GM12891 (cell line): ENCODE results near the gene IFI27L2.

Source experiments
- DNase-seq: peaks from one replicate; pipeline ENCODE4 v3.0.0; 2011; ENCODE audit warnings: low spot score; ENCODE audit not compliant: insufficient read length
- FAIRE-seq: peaks from 2 replicates; lab custom pipeline; 2011; peaks lifted over from hg19 to GRCh38; lab: Jason Lieb, UNC
- PAX5 ChIP-seq: IDR thresholded peaks from 2 replicates; pipeline ENCODE4 v1.6.1; 2011; ENCODE audit warnings: low read length, moderate library complexity, mild to moderate bottlenecking; ENCODE audit not compliant: insufficient read depth, severe bottlenecking
- POLR2A ChIP-seq: IDR thresholded peaks from 2 replicates; pipeline ENCODE4 v1.6.1; 2011; ENCODE audit warnings: low read depth, low read length, control low read depth
- POLR2AphosphoS5 ChIP-seq: IDR thresholded peaks from 2 replicates; pipeline ENCODE4 v1.6.1; 2011; ENCODE audit warnings: low read depth, low read length, control low read depth
- POU2F2 ChIP-seq: IDR thresholded peaks from 2 replicates; pipeline ENCODE4 v1.6.1; 2011; ENCODE audit warnings: low read depth, mild to moderate bottlenecking, control low read depth, low read length, moderate library complexity
- SPI1 ChIP-seq: IDR thresholded peaks from 2 replicates; pipeline ENCODE4 v1.6.1; 2011; ENCODE audit warnings: low read depth, low read length, control low read depth
- TAF1 ChIP-seq: IDR thresholded peaks from 2 replicates; pipeline ENCODE4 v1.6.1; 2011; ENCODE audit warnings: low read depth, low read length, control low read depth

Gene IFI27L2

DNA sequence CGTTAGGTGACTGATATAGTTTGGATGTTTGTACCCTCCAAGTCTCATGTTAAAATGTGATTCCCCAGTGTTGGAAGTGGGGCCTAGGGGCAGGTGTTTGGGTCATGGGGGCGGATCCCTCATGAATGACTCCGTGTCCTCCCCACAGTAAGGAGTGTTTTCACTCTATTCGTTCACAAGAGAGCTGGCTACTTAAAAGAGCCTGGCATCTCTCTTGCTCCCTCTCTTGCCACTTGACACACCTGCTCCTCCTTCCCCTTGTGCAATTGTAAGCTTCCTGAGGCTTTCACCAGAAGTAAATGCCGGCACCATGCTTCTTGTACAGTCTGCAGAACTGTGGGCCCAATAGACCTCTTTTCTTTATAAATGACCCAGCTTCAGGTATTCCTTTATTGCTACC lies 2.6 kb downstream of the IFI27L2 start:
- no peak for FAIRE-seq
- DNase-seq = no peak

DNA sequence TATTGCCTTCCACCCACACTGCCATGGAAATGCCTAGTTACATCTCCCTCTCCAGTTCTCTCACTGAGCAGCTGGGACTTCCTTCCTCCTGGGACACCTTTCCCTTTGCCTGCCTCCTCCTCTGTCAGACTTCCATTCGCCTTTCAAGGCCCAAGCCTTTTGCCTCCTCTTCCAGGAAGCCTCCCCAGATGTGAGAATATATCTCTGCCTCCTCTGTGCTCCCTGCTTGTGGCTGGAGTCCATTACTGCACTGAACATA lies 3.1 kb downstream of the IFI27L2 start:
- DNase-seq (no peak), FAIRE-seq (no peak)
- TF ChIP-seq POLR2AphosphoS5 (no peak), PAX5 (no peak), SPI1 (no peak), POU2F2 (no peak), POLR2A (no peak), TAF1 (no peak)

More for the DNA sequence above, 2.6 kb downstream of the IFI27L2 start:
- TF ChIP-seq TAF1 = no peak
- no peak for TF ChIP-seq POU2F2
- TF ChIP-seq POLR2AphosphoS5 = no peak
- no peak for TF ChIP-seq SPI1
- no peak for TF ChIP-seq PAX5
- TF ChIP-seq POLR2A = no peak

DNA sequence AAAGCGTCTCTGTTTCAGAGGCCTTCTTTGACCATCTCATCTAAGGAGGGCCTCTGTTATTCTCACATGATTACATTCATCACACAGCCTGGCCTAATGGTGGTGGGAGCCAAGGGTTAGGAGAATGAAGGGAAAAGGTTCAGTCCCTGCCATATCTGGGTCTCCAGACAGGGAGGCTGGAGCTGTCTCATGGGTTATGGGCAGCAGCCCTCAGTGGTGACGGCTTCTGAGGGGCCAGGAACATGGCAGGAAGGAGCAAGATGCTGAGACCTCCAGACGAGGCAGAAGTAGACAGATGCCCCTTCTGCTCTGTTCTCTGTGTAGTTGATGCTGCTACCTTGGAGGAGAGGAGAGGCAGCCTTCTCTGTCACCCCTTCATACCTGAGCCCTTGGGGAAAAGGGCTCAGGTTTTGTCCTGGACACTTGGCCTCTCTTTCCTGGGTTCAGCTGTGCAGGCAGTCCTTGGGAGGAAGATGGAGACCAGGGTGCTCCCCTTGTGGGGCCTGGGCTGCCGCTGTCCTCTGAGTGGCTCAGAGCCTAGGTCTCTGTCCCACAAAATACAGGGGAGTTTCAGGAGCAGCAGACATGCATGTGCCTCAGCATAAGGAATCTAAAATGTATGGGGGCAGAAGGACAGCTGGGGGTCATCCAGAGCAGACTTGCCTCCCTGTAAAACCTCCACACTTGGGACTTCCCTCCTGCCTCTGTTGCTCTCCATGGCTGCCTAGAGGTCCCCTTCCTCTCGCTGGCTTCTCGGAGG lies 3.6 kb downstream of the IFI27L2 start:
- TF ChIP-seq POLR2AphosphoS5 (no peak), POU2F2 (no peak), TAF1 (no peak), POLR2A (no peak), PAX5 (no peak), SPI1 (no peak)
- FAIRE-seq (no peak), DNase-seq (no peak)

DNA sequence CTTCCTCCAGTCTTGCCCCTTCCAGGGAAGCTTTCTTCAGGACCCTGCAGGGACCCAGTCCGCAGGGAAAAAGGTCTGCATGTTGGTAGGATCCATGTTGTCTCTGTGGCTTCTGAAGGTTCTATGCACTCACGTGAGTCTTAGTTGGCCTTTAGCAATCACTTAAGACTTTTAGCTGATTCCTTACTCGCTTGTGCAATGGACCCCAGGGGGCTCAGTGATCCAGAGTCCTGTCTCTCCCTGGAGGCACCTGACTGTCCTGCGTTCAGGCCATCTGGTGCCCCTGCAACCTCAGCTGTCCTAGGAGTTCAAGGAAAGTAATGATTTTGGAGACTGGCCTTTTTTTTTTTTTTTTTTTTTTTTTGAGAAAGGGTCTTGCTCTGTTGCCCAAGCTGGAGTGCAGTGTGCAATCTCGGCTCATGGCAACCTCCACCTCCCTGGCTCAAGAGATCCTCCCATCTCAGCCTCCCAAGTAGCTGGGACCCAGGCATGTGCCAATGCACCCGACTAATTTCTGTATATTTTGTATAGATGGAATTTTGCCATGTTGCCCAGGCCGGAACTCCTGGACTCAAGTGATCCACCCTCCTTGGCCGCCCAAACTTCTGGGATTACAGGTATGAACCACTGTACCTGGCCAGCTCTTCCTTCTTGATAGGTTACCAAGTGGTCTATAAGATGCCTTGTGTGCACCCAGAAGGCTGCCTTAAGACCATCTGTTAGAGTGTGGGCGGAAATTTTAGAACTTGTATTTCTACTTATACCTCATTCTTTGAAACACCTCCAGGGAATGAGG lies 4.6 kb downstream of the IFI27L2 start:
- DNase-seq = no peak
- TF ChIP-seq TAF1 (no peak), POLR2AphosphoS5 (no peak), POLR2A (no peak)
- FAIRE-seq = no peak

DNA sequence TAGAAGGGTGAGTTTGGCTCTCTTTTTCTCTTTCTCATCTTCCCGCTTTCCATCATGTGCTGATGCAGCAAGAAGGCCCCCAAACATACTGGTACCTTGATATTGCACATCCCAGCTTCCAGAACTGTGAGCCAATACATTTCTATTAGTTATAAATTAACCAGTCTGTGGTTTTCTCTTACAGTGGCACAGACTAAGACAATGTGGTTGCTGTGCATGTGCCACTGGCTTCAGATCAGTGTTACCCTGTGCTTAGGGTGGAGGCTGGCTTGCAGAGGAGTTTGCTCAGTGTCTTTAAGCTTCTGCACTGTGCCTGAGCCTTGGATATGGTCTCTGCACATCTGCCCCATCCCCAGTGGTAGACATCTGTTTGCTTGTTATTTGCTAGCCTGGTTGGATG lies 5.5 kb downstream of the IFI27L2 start:
- DNase-seq = no peak
- no peak for FAIRE-seq
- no peak for TF ChIP-seq POU2F2
- no peak for TF ChIP-seq SPI1
- no peak for TF ChIP-seq POLR2AphosphoS5
- TF ChIP-seq PAX5 = no peak
- TF ChIP-seq POLR2A = no peak
- no peak for TF ChIP-seq TAF1

DNA sequence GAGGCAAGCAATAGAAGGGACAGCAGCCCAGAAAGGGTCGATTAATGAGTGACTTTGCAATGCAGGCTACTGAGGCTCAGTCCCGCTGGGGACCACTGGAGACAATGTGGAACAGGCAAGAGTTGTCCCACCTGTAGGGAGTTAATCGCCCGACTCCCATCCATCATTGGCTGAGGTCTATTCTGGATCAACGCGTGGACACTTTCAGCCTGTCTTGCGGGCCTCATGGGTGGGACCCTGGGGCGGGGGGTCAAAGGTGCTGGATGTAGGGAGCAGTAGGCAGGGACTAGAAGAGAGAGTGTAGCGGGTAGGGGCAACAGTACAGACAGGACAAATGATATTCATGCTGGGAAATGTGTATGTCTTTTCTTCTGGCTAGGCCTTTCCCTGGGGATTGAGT lies 6.1 kb downstream of the IFI27L2 start:
- TF ChIP-seq POLR2AphosphoS5 = no peak
- TF ChIP-seq POU2F2 = no peak
- TF ChIP-seq TAF1 = no peak
- no peak for TF ChIP-seq SPI1
- no peak for TF ChIP-seq PAX5
- TF ChIP-seq POLR2A = no peak
- FAIRE-seq (no peak), DNase-seq (no peak)

DNA sequence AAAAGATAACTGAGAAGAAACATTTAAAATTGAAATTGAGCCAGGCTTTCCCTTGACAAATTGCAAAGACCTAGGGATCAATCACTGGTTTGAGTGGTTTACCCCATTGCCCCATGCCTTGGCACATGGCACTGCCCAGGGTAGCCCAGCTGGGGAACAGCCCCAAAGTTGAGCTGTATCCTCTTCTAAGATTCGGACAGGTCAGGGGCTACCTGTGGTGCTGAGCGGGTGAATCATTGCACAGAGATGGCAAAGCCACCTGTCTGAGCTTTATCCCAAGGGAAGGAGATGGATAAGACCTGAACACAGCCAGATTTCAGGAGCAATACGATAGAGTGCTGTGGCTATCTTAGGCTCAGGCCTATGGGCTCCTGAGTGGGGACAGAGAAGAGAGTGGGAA lies 7.0 kb downstream of the IFI27L2 start:
- DNase-seq (no peak), FAIRE-seq (no peak)
- TF ChIP-seq POU2F2 = no peak
- no peak for TF ChIP-seq POLR2A

DNA sequence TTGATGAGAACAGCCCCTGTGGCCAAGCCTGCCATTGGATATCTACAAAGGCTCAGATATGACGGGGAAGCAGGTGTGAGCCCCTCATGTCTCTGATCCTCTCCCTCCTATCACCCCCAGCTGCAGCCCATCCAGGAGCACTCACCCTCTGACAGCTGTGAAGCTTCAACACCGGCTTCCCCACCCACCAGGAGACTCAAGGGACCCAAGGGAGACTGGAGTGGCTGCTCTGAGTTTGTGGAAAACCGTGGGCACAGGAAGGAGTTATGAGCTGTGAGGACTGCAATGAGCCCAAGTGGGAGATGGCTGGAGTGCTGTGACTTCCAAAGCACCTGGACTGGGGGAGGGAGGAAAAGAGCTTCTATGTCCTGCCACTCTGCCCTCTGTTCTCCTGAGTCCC lies 7.9 kb downstream of the IFI27L2 start:
- TF ChIP-seq SPI1 (no peak), TAF1 (no peak), POLR2AphosphoS5 (no peak), PAX5 (no peak), POLR2A (no peak), POU2F2 (no peak)
- DNase-seq = no peak
- no peak for FAIRE-seq

DNA sequence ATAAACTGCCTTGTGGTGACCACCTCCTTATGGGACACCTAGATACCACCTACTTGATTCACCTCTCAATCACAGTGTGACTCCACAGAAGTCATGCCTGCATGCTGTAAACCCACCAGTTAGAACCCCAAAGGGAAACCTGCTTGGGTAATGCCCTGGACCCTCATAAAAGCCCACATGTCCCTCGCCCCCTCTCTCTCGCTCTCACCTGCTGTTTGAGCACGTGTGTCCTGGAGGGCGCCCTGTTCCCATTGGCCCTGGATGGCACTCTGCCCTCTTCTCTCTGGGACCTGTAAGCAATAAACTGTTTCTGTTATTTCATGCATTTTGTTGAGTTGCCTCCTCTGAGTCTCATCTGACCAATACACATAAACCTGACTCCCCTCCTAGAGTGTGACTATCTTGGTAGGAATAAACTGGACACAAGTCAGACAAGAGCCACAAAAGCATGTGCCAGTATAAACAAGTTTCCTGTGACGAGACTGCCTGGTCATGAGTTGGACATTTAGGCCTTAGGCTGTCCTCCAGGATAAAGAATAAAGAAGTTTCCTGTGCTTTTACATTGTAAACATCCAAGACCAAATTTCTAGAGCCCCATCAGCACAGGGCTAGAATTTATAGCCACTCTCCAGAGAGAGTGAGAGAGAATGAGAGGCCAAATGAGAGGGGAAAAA lies 8.6 kb downstream of the IFI27L2 start:
- TF ChIP-seq TAF1 (no peak), SPI1 (no peak), POU2F2 (no peak), PAX5 (no peak), POLR2A (no peak), POLR2AphosphoS5 (no peak)
- DNase-seq (no peak), FAIRE-seq (no peak)

DNA sequence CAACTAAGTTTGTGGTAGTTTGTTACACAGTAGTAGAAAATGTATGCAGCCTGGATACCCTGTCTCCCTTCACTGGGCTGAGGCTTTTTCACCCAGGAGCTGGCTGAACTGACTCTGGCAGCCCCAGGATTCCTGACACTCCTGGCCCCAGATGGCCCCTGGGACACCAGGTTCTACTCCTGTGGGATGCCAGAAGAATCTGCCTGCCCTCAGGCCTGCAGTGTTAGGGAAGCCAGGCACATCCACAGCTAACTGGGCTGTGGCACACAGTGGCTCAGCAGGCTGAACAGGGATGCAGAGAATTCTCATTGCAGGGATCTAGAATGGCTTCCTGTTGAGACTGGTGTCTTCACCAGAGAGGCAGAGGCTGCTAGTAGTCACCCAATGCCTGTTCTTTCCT lies 10.3 kb downstream of the IFI27L2 start:
- TF ChIP-seq SPI1 (no peak), TAF1 (no peak), PAX5 (no peak), POLR2A (no peak), POLR2AphosphoS5 (no peak), POU2F2 (no peak)
- FAIRE-seq (no peak), DNase-seq (no peak)
